Stromal cell of bone marrow (primary cell): ENCODE data around the gene DCAF5.
"Not testable (repeated sequence)": the region's sequence is repeated elsewhere in the genome, so short reads cannot be mapped to it uniquely, and the experiment has no call there.

ENCODE experiments used
- DNase-seq: peaks from one replicate; pipeline ENCODE4 v3.0.0-alpha.2; 2012; ENCODE audit warnings: low read depth

The DCAF5 gene

GRCh38 chr14:69072584-69072983 is 80.3 kb downstream of the DCAF5 start:
- no peak for DNase-seq

DNA sequence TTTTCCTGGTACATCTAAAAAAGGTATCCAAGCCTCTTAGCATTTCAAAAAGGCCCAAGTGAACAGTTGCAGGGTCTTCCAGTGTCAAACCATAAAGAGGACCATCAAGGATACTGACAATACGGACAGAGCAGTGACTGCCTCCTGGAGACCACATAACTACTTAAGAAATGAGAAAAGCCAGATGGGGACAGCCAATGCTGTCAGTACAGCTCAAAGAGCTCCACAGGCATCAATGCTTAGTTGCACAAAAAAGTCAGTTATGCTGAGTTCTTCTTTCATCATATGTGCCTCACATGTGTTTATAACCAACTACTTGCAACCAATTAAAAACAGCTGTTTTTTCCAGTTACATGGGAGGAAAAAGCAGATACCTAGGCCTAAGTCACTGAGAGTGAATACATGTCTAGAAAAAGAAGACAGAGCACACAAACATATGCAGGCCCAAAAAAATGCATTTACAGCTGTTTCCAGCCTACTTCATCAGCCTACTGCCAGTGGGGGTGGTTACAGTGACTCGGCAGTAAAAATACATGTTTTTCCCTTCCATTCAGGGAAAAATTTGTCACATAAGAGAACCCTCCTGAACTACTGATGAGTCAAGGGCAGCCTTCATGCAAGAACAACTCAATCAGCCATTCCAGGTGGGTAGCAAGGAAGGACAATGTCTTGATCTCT is 84.0 kb downstream of the DCAF5 start:
- DNase-seq = peak; percentile 71

DNA sequence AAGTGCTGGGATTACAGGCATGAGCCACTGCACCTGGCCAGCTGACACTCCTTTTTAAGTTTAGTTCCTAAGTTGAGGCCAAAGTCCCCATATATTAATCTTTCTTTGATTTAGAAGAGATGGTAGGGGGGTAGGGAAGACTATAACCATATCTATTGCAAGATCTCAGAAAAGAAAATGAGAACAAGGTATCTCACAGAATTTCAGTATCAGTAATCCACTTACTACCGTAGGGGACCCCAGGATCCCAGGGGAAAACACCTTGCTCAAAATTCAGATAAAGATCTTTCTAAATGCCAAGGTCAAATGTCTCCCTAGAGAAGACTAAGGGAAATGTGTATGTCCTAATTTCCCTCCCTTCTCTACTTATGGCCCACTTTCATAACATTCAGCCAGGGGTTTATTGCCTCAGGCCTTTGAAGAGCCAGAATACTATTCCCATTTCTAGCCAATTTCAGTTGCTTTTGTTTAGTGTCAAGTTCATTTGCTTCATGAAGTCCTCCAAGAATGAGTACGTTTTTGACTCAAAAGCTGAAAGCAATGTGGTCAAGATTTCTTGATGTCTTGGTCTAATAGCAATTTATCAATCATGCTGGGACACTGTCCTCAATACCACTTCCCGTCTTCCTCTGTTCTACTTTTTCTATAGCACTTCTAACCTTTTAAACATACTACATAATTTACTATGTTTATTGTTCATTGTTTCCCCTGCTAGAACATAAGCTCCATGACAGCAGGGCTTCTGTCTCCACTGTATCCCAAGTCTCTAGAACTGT is 86.3 kb downstream of the DCAF5 start:
- no peak for DNase-seq

DNA sequence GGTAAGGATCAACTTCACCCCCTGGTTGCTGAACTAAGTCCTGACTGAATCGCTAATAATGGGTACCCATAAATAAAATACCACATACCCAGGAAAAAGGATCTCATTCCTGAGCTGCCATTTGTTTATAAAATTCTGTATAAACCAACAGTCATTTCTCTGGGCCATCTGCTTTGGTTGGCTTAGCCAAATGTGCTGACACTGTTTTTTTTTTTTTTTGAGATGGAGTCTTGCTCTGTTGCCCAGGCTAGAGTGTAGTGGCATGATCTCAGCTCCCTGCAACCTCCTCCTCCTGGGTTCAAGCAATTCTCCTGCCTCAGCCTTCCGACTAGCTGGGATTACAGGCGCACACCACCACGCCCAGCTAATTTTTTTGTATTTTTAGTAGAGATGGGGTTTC is 87.0 kb downstream of the DCAF5 start:
- DNase-seq = not testable (repeated sequence)

DNA sequence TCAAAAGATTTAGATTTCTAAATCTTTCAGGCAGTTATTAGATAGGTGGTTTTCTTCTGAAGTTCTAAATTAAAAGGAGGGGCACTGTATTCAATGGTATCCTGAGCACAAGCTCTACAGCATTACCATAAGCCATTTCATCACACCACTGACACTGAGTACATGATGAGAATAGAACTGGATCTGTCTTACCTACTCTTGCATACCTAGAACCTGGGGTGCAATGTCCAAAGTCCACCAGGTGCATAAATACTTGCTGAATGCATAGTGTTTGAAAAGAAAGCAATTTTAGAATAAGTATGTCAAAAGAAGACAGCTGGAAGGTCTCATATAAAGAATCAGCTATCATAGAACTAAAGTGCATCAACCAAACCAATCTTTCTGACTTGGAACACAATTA is 88.3 kb downstream of the DCAF5 start:
- DNase-seq = no peak

GRCh38 chr14:69059658-69060623 is 93.0 kb downstream of the DCAF5 start:
- DNase-seq = peak; percentile 96

DNA sequence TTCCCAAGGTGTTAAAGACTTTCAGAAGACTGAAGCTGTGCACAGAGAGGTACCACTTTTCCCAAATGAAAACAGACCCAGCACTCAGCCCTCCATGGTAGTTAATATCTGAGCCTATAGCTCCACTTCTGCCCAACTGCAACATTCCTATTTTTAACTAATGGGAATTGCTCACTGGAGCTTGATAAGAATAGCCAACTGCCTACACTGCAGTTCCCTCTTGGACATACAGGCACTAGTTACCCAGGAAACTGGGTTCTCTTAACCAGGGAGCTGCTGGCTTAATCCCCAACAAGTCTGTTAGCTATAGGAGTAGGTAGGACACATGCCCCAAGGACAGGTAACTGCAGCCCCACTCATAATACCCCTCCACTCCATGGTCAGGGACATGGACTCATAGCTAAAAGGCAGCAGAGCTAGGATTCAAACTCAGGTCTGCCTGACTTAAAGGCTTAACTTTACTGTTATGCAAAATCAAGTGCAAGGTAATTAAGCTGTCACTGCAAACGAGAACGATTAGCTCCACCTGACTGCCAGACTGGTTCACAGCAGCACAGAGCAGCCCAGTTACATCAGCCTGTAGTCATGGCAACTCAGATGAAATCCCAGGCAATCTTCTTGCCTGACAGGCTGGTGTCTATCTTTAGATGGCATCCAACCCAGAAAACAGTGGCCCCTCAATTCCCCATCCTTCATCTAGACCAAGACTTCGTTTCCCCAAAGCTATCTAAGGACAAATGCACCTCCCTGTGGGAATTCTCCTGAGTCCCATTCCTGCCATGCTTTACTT is 96.7 kb downstream of the DCAF5 start:
- DNase-seq = no peak

DNA sequence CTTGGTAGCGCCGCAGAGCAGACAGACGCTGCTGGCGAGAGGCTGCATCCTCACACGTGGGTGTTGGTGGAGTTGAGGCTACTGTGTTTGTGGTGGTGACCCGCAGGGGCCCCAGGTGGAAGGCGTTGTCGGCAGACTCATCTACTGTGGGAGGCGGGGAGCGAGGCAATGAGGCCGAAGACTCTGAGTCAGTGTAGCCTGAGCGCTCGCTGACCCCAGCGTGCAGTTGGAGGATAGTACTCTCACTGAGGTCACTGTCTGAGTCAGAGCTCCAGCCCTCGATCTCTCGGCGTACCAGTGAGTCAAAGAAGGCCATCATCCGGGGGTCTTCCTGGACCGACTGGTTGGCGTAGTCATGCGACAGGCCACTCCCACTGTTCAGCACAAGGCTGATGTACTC is 97.8 kb downstream of the DCAF5 start:
- DNase-seq = no peak

- DNase-seq = no peak
Measured at GRCh38 chr14:69054030-69054429, 98.9 kb downstream of the DCAF5 start.

GRCh38 chr14:69052181-69052601 is 100.7 kb downstream of the DCAF5 start:
- DNase-seq = no peak

- no peak for DNase-seq
Measured at GRCh38 chr14:69050240-69051184, 102.4 kb downstream of the DCAF5 start.

- peak; percentile 81 for DNase-seq
Measured at GRCh38 chr14:69049675-69050074, 103.2 kb downstream of the DCAF5 start.

DNA sequence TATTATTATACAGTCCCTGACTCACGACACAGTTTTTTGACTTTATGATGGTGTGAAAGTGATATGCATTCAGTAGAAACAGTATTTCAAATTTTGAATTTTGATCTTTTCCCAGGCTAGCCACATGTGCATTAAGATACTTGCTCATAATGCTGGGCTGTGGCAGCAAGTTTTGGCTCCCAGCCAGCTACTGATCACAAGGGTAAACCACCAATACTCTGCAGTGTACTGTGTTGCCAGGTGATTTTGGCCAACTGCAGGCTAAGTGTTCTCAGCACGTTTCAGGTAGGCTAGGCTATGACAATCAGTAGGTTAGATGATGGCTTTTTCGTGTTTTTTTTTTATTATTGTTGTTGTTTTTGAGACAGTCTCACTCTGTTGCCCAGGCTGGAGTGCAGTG is 104.5 kb downstream of the DCAF5 start:
- DNase-seq = no peak

DNA sequence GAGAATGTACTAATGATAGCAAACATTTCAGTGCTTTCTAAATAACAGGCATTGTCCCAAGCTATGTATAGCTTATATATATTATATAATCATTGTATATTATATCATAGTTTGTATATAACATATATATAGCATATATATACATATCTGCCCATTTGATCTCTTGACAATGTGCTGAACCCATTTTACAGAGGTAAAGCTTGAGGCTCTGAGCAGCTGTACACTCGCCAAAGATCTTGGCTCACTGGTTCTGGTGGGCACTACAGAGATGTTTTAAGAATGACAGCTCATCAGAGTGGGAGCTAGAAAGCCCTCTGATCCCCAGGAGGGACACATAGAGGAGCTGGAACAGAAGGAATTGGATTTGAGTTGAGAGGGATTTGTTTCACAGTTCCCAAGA is 105.7 kb downstream of the DCAF5 start:
- DNase-seq = no peak

- peak; percentile 80 for DNase-seq
Measured at GRCh38 chr14:69046476-69046860, 106.5 kb downstream of the DCAF5 start.

GRCh38 chr14:69045857-69046475 is 107.0 kb downstream of the DCAF5 start:
- peak; percentile 36 for DNase-seq

DNA sequence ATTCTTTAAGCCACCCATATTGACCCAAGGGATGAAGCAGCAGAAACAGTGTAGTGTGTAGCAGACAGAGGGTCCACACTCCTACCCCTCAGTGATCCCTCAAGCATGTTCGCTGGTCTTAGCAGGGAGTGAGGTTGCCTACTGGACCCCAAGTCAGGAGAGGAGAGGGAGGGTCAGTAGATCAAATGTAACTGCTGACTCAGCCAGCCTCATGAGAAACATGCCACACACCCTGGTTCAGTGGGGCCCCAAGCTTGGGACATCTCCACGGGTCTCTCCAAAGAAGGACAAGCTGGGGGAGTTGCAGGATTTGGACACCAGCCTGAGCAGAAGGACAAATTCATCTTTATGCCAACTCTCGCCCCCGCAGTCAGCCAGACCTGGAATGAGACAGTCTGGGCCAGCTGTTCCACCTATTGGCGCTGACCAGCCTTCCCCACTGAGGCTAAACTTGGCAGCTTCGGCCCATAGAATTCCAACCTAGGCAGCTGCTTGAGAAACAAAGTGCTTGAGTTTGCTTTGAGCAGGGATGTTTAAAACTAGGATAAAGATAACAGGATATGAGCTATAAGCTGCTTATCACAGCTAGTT is 107.9 kb downstream of the DCAF5 start:
- DNase-seq = no peak

DNA sequence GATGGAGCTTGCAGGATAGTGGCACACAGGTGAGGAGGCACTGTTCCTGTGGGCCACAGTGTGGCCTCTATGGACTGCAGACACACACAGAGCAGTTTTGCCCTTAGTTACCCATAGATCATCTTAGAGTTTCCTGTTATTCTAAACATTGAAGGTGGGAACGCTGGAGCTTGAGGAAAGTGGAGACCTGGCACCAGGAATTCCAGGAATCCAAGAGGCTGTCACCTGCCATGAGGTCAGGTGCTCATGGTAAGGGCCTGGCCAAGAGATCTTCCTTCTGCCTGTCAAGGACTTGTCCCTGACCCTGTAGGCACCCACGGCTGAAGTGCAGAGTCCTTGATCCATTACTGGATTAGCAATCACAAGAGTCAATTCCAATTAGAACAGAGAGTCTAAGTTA is 108.6 kb downstream of the DCAF5 start:
- DNase-seq = no peak

DNA sequence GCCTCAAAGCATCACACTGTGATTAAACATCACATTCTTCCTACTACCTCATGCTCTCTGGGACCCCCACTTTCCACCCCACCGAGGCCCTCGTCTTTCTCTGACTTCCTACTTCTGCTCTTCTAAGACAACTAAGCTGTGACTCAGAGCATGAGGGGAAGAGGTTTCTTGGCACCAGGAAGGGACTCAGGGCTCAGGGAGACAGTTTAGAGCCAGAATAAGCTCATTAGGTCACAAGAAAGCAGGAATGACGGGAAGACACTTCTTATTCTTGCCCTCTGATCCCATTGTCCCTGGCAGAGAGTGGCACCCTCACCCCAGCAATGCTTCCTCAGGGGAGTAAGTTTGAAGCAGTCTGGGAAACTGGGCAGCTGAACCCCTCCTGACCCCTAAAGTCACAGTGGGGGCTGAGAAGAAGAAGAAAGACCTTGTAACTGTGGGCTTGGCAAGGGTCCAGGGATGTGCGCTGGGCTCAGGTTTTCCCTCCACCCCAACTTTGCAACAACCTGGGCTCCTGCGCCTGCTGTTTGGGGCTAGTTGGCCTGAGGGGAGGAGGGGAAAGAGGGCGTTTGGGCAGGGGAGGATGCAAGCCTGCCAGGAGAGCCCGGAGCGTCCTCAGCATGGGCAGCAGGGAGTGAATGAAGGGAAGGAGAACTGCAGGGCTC is 109.2 kb downstream of the DCAF5 start:
- peak; percentile 64 for DNase-seq
